ENCODE results near the gene NPL. TPM values are rescaled to one million over a fixed set of nuclear protein-coding genes. Genes with fewer than 3 reads are reported as not detected.

Gene NPL, protein sequence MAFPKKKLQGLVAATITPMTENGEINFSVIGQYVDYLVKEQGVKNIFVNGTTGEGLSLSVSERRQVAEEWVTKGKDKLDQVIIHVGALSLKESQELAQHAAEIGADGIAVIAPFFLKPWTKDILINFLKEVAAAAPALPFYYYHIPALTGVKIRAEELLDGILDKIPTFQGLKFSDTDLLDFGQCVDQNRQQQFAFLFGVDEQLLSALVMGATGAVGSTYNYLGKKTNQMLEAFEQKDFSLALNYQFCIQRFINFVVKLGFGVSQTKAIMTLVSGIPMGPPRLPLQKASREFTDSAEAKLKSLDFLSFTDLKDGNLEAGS
- 1 to 10 TPM; 1.5 to 5.7 (median 3.6) TPM for polyA plus RNA-seq (ENCODE audit: low read depth in 6 of 6)

DNA sequence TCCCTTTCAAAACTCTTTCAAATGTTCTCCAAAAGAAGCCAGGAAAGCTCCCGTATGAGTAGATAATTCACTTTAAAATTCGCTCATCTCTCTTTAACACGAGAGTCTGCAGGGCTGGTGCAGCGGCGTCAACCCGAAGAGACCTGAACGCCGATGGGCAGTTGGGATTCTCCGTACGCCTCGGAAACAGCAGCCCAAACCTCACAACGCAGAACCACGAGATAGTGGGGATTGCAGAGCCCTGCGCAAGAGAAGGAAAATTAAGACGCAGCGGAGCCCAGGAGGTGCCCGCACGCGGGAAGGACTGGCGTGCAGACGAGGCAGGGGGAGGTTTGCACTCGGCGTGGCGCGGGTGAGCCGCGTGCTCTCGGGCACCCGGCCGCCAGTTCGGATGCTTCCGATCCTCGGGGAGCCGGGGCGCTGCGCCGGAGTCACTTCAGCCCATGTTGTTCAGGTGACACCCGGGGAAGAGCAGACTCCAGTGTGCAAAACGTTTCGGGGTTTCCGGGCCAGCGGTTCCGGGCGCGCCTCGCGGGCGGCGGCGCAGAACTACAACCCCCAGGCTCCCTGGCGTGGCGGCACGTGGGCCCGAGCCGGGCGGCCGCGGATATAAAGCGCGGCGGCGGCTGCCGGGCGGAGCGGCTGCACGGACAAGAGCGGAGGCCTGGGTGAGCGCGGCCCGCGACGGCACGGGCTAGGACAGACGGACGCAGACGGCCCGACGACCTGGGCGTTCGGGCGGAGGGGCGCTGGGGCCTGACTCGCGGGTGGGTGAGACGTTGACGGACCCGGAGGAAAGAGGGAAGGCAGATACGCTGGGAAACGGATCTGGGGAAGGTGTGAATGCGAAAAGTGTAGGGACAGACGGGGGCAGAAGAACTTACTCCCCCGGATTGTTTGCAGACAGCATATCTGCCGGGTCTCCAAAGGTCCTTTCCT is at the start of gene NPL:
Gene NPL (plus strand): TSS at position 636 of the 939 bp plus-strand sequence. CDS start 4,599 bp downstream, outside the sequence.
- ATAC-seq (ENCODE audit: low read depth in 2 of 2) = peak; percentile 94
- Mint-ChIP-seq H3K27ac (peak within 1 kb of the TSS; percentile 30 to 76 (median 54)), H3K9me3 (no peaks in the 10 kb centered on the region), H3K4me3 (peak within 1 kb of the TSS; percentile 87 to 94 (median 93)), H3K4me1 (peaks cover 9 to 16% (median 9%) of the 10 kb centered on the region in 3 donors), H3K36me3 (no peaks in the 10 kb centered on the region), H3K27me3 (peaks cover 18 to 20% (median 19%) of the 10 kb centered on the region in 3 donors)
- DNase-seq = peak; percentile 75

DNA sequence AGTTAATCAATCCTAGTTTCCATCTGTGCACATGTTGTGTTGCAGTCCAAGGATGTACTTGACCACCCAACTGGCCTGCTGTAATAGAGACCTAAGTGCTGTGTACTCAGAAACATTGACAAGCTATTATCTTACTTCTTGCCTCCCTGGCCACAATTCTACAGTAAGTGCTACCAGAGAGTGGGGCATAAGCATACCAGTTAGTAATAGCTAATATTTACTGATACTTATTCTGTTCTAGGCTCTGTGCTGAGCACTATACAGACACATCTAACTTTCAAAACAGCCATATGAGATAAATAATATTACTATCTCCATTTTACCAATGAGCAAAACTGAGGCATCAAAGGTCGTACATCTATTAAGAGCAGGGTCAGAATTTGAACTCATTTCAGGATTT is 49.5 kb upstream of the NPL start:
- DNase-seq (no peak), ATAC-seq (ENCODE audit: low read depth in 2 of 2) (no peak)
- H3K27ac Mint-ChIP-seq = no peak overlapping the region
- peaks cover 0 to 7% (median 7%) of the 10 kb centered on the region in 3 donors for H3K27me3 Mint-ChIP-seq
- peaks cover 0 to 6% (median 0%) of the 10 kb centered on the region in 7 donors for H3K9me3 Mint-ChIP-seq
- no peaks in the 10 kb centered on the region for H3K36me3 Mint-ChIP-seq
- H3K4me3 Mint-ChIP-seq = no peak overlapping the region
- H3K4me1 Mint-ChIP-seq = no peaks in the 10 kb centered on the region

DNA sequence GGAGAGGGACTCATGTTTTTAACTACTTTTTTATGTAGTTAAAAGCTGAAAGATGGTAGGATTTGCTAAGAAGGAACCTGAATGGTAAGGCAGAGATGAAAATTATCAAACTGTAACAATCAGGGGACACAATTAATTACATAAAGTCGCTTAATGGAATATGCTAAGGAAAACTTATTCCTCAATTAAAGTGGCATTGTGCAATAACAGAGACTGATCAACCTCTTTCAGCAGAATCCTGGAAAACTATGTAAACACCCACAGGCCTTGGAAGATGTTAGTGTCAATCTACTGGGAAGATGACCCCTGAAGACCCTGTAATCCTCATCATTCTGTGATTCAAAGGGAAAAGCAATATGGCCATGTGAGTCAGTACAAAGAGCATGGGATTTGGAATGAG is 46.8 kb upstream of the NPL start:
- DNase-seq (no peak), ATAC-seq (ENCODE audit: low read depth in 2 of 2) (no peak)
- H3K27ac Mint-ChIP-seq = no peak overlapping the region
- no peak overlapping the region for H3K4me3 Mint-ChIP-seq
- no peaks in the 10 kb centered on the region for H3K4me1 Mint-ChIP-seq
- H3K27me3 Mint-ChIP-seq = peaks cover 7 to 25% (median 16%) of the 10 kb centered on the region in 3 donors
- peaks cover 0 to 4% (median 0%) of the 10 kb centered on the region in 7 donors for H3K9me3 Mint-ChIP-seq
- no peaks in the 10 kb centered on the region for H3K36me3 Mint-ChIP-seq

DNA sequence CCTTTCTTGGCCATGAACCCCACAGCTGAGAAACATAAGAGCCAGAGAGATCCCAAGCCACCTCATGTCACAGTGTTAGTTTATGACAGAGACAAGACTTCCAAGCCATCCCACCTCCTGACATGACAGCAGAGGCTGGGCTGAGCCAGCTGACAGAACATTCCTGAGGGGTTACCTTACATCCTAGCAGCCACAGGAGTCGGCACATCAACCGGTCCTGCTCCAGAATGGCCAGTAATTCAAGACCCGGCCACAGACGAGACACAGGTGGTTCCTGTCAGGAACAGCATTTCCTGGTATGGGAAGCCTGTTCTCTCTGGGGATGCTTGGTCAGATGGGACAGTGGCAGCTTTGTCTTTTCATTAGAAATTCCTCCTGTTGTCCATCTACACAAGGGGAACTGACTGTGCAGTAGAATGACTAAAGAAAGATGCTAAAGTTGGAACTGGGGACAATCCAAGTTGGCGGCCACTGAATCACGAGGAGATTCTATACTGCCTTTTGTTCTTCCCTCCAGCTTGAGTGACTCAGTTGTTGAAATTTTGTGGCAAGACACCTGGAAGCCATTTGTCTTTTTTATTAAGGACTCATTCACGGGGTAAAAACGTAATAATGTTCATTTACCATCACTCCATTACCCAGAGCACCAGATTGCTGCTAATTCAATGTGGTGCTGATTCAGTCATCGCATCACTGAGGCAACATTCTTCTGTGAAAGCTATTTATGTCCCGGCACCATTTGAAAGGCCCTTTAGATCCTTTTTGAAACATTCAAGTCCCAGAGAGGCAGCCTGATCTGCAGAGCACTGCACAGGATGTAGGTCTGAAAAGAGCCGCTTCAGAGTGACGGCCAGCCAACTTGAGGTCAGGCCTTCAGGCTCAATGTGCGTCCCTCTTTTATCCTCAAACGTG is 37.2 kb upstream of the NPL start:
- Mint-ChIP-seq H3K27me3 (peaks cover 8 to 28% (median 16%) of the 10 kb centered on the region in 3 donors), H3K36me3 (peaks cover 0 to 8% of the 10 kb centered on the region in 2 donors), H3K9me3 (peaks cover 0 to 8% (median 1%) of the 10 kb centered on the region in 7 donors), H3K4me3 (no peak overlapping the region), H3K4me1 (no peaks in the 10 kb centered on the region), H3K27ac (no peak overlapping the region)
- DNase-seq (no peak), ATAC-seq (ENCODE audit: low read depth in 2 of 2) (no peak)

DNA sequence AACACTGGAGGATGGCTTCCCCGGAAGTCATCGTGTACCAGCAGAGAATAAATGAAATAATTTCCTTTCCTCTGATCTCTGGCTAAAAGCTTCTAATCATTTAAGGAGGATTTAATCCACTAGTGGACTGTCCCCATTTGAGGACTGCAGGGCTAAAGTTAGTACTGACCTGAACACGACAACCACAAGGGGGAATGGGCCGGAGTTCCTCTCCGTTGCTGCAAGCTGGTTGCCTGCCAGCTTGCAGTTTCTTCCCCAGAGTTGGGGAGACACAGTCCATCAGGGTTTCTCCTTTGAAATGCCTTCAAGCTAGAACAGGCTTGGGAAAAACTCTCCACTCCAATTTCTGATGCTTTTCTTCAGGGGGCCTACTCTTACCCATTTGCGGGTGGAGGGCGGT is 35.5 kb upstream of the NPL start:
- no peak overlapping the region for H3K27ac Mint-ChIP-seq
- no peak overlapping the region for H3K4me3 Mint-ChIP-seq
- no peaks in the 10 kb centered on the region for H3K4me1 Mint-ChIP-seq

DNA sequence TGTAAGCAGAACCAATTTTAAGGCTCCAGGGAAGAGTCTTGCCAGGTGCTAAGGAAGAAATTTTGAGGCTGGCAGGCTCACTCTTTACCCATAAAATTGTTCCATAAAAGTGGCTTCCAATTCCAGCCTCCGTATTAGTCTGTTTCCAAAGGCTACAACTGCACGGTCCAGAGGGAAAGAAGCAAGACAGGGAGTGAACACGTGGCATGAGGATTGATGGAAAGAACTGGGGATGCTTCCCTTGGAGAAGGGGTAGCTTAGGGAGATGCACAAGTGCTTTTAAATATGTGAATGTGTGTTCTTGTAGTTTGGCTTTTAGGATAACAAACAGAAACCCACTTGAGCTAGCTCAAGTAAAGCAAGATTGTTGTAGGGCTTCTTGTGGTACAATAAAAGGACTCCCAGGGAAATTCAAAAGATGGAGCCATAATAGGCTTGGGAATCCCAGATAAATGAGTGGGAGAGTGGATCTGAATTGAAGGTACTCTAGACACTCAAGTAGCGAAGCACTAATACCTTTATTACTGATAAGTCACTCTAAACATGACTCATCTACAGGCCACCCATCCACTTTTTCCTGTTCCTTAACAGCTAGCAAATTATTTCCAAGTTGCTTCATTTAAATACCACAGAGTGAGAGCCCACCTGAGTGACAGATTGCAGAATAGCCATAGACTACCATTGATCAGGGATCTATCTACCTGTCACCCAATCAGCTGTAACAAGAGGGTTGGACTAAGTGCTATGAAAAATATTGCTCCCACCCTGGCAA is 34.8 kb upstream of the NPL start:
- DNase-seq = no peak
- ATAC-seq (ENCODE audit: low read depth in 2 of 2) = no peak
- Mint-ChIP-seq H3K4me3 (no peak overlapping the region), H3K4me1 (no peaks in the 10 kb centered on the region), H3K9me3 (peaks cover 0 to 2% (median 0%) of the 10 kb centered on the region in 7 donors), H3K36me3 (peaks cover 0 to 4% of the 10 kb centered on the region in 2 donors), H3K27ac (no peak overlapping the region), H3K27me3 (peaks cover 0 to 13% (median 9%) of the 10 kb centered on the region in 3 donors)

More for the DNA sequence above, 35.5 kb upstream of the NPL start:
- peaks cover 0 to 8% of the 10 kb centered on the region in 2 donors for H3K36me3 Mint-ChIP-seq
- ATAC-seq (ENCODE audit: low read depth in 2 of 2) (no peak), DNase-seq (no peak)
- H3K9me3 Mint-ChIP-seq = peaks cover 0 to 5% (median under 1%) of the 10 kb centered on the region in 7 donors
- peaks cover 0 to 20% (median 10%) of the 10 kb centered on the region in 3 donors for H3K27me3 Mint-ChIP-seq

DNA sequence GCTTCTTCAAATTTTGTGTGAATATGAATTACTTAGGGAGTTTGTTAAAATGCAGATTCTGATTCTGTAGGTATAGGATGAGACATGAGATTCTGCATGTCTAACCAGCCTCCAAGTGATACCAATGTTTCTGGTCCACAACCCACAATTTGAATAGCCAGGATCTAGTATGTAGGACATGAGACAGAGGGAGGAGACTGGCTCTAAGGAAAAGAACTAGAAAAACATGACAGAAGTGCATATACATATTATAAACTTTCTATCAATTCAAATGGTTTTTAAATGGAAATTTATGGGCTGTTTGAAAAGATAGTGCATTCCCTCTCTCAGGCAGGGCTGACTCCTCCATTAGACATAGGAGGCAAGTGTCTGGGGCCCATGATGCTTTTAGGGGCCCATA is 33.9 kb upstream of the NPL start:
- Mint-ChIP-seq H3K27me3 (peaks cover 0 to 8% (median 7%) of the 10 kb centered on the region in 3 donors), H3K4me3 (no peak overlapping the region), H3K4me1 (peaks cover 0 to under 1% (median 0%) of the 10 kb centered on the region in 3 donors), H3K9me3 (no peaks in the 10 kb centered on the region), H3K36me3 (no peaks in the 10 kb centered on the region), H3K27ac (no peak overlapping the region)
- ATAC-seq (ENCODE audit: low read depth in 2 of 2) (no peak), DNase-seq (no peak)

DNA sequence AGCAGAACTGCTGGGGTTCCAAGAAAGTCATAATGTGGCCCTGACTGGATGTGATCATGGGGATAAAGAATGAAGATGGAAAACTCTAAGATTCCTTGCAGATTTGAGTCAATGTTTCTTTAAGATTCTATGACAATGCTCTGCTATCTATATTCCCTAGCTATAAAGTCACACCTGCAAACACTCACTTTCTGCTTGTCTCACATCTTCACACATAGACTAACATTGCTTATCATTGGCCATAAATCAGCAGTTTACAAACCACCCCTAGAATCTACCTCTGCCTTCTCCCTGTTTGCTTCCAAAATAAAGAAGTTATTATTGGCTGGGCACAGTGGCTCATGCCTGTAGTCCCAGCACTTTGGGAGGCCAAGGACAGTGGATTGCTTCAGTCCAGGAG is 33.1 kb upstream of the NPL start:
- ATAC-seq (ENCODE audit: low read depth in 2 of 2) = no peak
- peaks cover 0 to 6% (median 6%) of the 10 kb centered on the region in 3 donors for H3K4me1 Mint-ChIP-seq
- no peak for DNase-seq
- H3K36me3 Mint-ChIP-seq = peaks cover 0 to 1% of the 10 kb centered on the region in 2 donors
- no peak overlapping the region for H3K27ac Mint-ChIP-seq
- peaks cover 0 to 4% (median 0%) of the 10 kb centered on the region in 3 donors for H3K27me3 Mint-ChIP-seq
- no peak overlapping the region for H3K4me3 Mint-ChIP-seq
- H3K9me3 Mint-ChIP-seq = peaks cover 0 to 7% (median under 1%) of the 10 kb centered on the region in 7 donors

DNA sequence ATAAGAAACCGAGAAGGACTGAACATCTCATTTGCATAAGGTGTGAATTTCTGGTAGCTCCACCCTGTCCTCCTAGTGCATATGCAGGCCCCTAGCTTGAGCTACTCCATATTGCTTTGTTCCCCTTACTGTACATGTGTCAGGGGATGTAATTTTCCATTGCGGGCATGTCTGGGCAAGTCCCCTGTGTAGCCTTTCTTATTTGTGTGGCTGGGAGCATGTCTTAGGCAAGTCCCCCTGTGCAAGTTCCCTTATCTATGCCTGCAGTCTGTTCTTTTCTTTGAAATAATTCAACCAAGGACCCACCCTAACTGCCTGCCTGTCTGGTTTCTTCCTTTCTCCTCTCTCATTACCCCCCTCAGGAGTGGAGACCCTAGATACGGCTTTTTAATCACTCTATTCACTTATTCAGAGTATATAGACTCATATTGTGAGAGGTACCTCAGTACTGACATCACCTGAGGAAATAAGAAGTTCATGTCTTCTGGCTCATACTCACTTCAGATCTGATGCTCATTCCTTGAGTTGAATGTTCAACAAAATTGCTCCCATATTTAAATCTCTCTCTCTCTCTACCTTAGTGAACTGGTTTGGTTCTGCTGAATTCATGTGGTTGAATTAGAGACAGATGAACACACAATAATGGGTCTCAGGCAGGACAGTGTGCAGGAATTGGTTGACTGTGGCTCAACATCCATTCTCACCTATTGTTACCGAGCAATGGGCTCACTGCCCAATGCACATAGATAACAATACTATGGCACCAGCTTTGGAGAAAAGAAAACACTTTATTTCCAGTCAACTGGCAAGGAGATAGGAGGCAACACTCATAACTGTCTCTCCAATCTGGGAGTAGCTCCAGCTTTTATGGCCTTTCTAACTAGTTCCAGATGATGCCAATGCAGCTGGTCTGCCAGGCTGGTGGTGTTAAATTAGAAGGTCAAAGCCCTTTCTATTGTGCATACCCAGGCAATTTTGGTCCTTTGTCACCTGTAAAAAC is 27.9 kb upstream of the NPL start:
- peaks cover 0 to 8% of the 10 kb centered on the region in 2 donors for H3K36me3 Mint-ChIP-seq
- H3K27ac Mint-ChIP-seq = peak overlapping the region in 2 of 6 donors; percentile 4 to 73
- no peak for DNase-seq
- peaks cover 0 to 8% (median 6%) of the 10 kb centered on the region in 3 donors for H3K4me1 Mint-ChIP-seq
- ATAC-seq (ENCODE audit: low read depth in 2 of 2) = no peak
- peaks cover 0 to 6% (median 5%) of the 10 kb centered on the region in 3 donors for H3K27me3 Mint-ChIP-seq
- H3K4me3 Mint-ChIP-seq = peak overlapping the region in 2 of 8 donors; percentile 4 to 50
- peaks cover 4 to 14% (median 7%) of the 10 kb centered on the region in 7 donors for H3K9me3 Mint-ChIP-seq

DNA sequence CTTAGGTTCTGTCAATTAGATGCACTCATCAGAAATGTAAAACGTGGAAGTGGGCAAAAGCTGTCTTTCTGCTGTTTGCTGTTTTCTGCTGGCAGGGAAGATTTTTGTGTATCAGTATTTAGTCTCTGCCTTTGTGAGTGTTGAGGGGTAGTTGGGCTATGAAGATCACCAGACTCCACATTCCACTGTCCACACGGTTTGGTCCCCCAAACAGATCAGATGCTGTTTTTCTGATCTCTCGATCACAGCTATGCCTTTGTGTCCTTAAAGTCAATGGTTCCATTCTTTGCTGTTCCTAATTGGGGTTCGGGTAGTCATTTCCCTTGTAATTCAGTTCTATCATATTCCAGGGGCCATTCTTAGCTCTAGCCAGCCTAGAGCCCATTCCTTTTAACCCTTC is 27.0 kb upstream of the NPL start:
- ATAC-seq (ENCODE audit: low read depth in 2 of 2) = no peak
- Mint-ChIP-seq H3K4me3 (no peak overlapping the region), H3K27ac (no peak overlapping the region), H3K4me1 (peaks cover 0 to 8% (median 6%) of the 10 kb centered on the region in 3 donors), H3K36me3 (peaks cover 0 to 8% of the 10 kb centered on the region in 2 donors), H3K9me3 (peaks cover 4 to 14% (median 7%) of the 10 kb centered on the region in 7 donors), H3K27me3 (peaks cover 0 to 6% (median 5%) of the 10 kb centered on the region in 3 donors)
- no peak for DNase-seq
